ENCODE data around the gene OR10A6.

DNA sequence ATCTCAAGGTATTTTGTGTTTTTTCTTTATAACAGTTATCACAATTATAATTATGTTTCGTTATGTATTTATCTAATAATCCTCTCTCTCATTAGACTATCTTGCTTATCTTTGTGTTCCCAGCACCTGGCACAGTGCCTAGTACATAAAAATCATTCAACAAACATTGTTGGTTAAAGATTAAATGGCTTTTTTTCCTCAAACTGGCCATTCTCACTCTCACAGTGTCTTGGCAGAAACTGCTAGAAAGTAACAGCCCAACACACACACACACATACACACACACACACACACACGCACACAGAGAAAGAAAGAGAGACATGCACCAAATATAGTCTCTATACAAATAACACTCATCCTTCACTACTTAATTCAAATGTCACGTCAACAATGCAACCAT lies 36.8 kb downstream of the OR10A6 start:
- TF ChIP-seq, protein P1, sequence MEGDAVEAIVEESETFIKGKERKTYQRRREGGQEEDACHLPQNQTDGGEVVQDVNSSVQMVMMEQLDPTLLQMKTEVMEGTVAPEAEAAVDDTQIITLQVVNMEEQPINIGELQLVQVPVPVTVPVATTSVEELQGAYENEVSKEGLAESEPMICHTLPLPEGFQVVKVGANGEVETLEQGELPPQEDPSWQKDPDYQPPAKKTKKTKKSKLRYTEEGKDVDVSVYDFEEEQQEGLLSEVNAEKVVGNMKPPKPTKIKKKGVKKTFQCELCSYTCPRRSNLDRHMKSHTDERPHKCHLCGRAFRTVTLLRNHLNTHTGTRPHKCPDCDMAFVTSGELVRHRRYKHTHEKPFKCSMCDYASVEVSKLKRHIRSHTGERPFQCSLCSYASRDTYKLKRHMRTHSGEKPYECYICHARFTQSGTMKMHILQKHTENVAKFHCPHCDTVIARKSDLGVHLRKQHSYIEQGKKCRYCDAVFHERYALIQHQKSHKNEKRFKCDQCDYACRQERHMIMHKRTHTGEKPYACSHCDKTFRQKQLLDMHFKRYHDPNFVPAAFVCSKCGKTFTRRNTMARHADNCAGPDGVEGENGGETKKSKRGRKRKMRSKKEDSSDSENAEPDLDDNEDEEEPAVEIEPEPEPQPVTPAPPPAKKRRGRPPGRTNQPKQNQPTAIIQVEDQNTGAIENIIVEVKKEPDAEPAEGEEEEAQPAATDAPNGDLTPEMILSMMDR (IDR thresholded peaks at IDR 0.05), result no peak
- no peak for TF ChIP-seq EZH2 (IDR thresholded peaks at IDR 0.05; ENCODE audit: borderline replicate concordance, insufficient read depth, low read depth, low read length, poor library complexity, severe bottlenecking)
